Endodermal cell (in vitro differentiated cells): ENCODE results near the gene TSHZ2. TPM values are rescaled to one million over a fixed set of nuclear protein-coding genes. Genes with fewer than 3 reads are reported as not detected.

Experiments
- DNase-seq: peaks from one replicate; pipeline ENCODE4 v3.0.0-alpha.2; 2017
- H3K27ac ChIP-seq: 2 replicates; pipeline ENCODE4 v1.5.1; 2013; ENCODE audit warnings: mild to moderate bottlenecking, low read depth, low read length, moderate library complexity
- H3K27me3 ChIP-seq: 2 replicates; pipeline ENCODE4 v1.6.1; 2013; ENCODE audit warnings: mild to moderate bottlenecking, low read length, moderate library complexity; ENCODE audit not compliant: insufficient read depth, control insufficient read depth, poor library complexity, severe bottlenecking
- H3K36me3 ChIP-seq: 2 replicates; pipeline ENCODE4 v1.7.0; 2013; ENCODE audit warnings: mild to moderate bottlenecking, low read length, moderate library complexity; ENCODE audit not compliant: control insufficient read depth, insufficient read depth
- H3K4me1 ChIP-seq: one replicate; pipeline ENCODE4 v1.7.0; 2013; ENCODE audit warnings: low read length; ENCODE audit not compliant: control insufficient read depth, insufficient read depth
- H3K4me3 ChIP-seq: 2 replicates; pipeline ENCODE4 v1.5.1; 2013; ENCODE audit warnings: mild to moderate bottlenecking, low read length, moderate library complexity
- H3K9ac ChIP-seq: 2 replicates; pipeline ENCODE4 v1.6.1; 2013; ENCODE audit warnings: mild to moderate bottlenecking, low read length, moderate library complexity; ENCODE audit not compliant: poor library complexity, severe bottlenecking; ENCODE audit errors: extremely low read depth
- H3K9me3 ChIP-seq: 2 replicates; pipeline ENCODE4 v1.6.1; 2013; ENCODE audit warnings: mild to moderate bottlenecking, low read length, moderate library complexity; ENCODE audit not compliant: control insufficient read depth
- H3K27ac Mint-ChIP-seq: 2 replicates; pipeline ENCODE4 v1.8.0; 2020; ENCODE audit warnings: mixed read lengths
- H3K27me3 Mint-ChIP-seq: 2 replicates; pipeline ENCODE4 v1.8.0; 2021; ENCODE audit warnings: mild to moderate bottlenecking, mixed read lengths; ENCODE audit not compliant: insufficient read depth
- H3K36me3 Mint-ChIP-seq: 2 replicates; pipeline ENCODE4 v1.8.0; 2020; ENCODE audit warnings: low read depth, mixed read lengths
- H3K4me1 Mint-ChIP-seq: 2 replicates; pipeline ENCODE4 v1.8.0; 2020; ENCODE audit warnings: mixed read lengths
- H3K4me3 Mint-ChIP-seq: 2 replicates; pipeline ENCODE4 v1.8.0; 2020; ENCODE audit warnings: mild to moderate bottlenecking, moderate library complexity, mixed read lengths
- H3K9me3 Mint-ChIP-seq: 2 replicates; pipeline ENCODE4 v1.8.0; 2020; ENCODE audit warnings: mild to moderate bottlenecking, mixed read lengths
- CTCF ChIP-seq: fragments of 200-600 bp; sonication (generic); conservative IDR thresholded peaks from 2 replicates; pipeline ENCODE4 v1.5.0; 2021; ENCODE audit warnings: antibody characterized with exemption, mild to moderate bottlenecking
- WGBS, 2 experiments: methylation state at CpG; one replicate each; pipeline versions ENCODE4 v1.1.5 to v1.1.7; 2013; ENCODE audit warnings: missing lambda C conversion rate in 2 of 2, mixed read lengths in 1 of 2; ENCODE audit not compliant: insufficient coverage in 1 of 2, insufficient read length in 1 of 2; 5-methylcytosine and 5-hydroxymethylcytosine counted together
- total RNA-seq, 2 donors: library from RNA; stranded (reverse); fragmentation: NEBNext Ultra II Directional in 1 of 2; extraction: Animal tissue kit (Norgen Biotek cat#: 25700) in 1 of 2; gene quantifications; 2 replicates in 1 of 2; 3 replicates in 1 of 2; pipeline ENCODE4 v1.2.1, GENCODE V29; 2021

Gene TSHZ2
- total RNA-seq, 2 donors from 2014 or later, result 0.07 to 0.31 TPM

GRCh38 chr20:53487461-53488200, 515.5 kb downstream of the TSHZ2 start:
- Mint-ChIP-seq H3K27ac (no peak overlapping the region), H3K9me3 (no peaks in the 10 kb centered on the region), H3K36me3 (peaks cover 28% of the 10 kb centered on the region), H3K4me3 (no peak overlapping the region), H3K27me3 (no peaks in the 10 kb centered on the region), H3K4me1 (no peaks in the 10 kb centered on the region)
- WGBS, 2 experiments, result 83 to 92% methylated on average over 4 of the region's 4 CpGs
- H3K9me3 ChIP-seq, result no peaks in the 10 kb centered on the region
- H3K9ac ChIP-seq, result no peak overlapping the region
- H3K27me3 ChIP-seq, result no peaks in the 10 kb centered on the region
- no peak overlapping the region for H3K4me3 ChIP-seq
- no peak overlapping the region for H3K27ac ChIP-seq
- no peaks in the 10 kb centered on the region for H3K4me1 ChIP-seq
- no peaks in the 10 kb centered on the region for H3K36me3 ChIP-seq
- DNase-seq, result no peak
- TF ChIP-seq CTCF, result no peak

GRCh38 chr20:53488775-53489272, 516.7 kb downstream of the TSHZ2 start:
- Mint-ChIP-seq H3K4me3 (no peak overlapping the region), H3K4me1 (no peaks in the 10 kb centered on the region), H3K27ac (no peak overlapping the region), H3K36me3 (peaks cover 24% of the 10 kb centered on the region), H3K27me3 (no peaks in the 10 kb centered on the region), H3K9me3 (no peaks in the 10 kb centered on the region)
- Histone ChIP-seq H3K4me3 (no peak overlapping the region), H3K9ac (no peak overlapping the region), H3K36me3 (no peaks in the 10 kb centered on the region), H3K27me3 (no peaks in the 10 kb centered on the region), H3K27ac (no peak overlapping the region), H3K4me1 (no peaks in the 10 kb centered on the region), H3K9me3 (no peaks in the 10 kb centered on the region)
- 88 to 95% methylated on average over 3 to 6 of the region's 6 CpGs for WGBS, 2 experiments
- no peak for DNase-seq
- TF ChIP-seq CTCF, result no peak

- no peak for DNase-seq
- Histone ChIP-seq H3K27me3 (no peaks in the 10 kb centered on the region), H3K36me3 (no peaks in the 10 kb centered on the region), H3K4me3 (no peak overlapping the region), H3K27ac (no peak overlapping the region), H3K9me3 (no peaks in the 10 kb centered on the region), H3K9ac (no peak overlapping the region), H3K4me1 (no peaks in the 10 kb centered on the region)
- no peaks in the 10 kb centered on the region for H3K9me3 Mint-ChIP-seq
- H3K4me3 Mint-ChIP-seq, result no peak overlapping the region
- TF ChIP-seq CTCF, result no peak
- no peaks in the 10 kb centered on the region for H3K27me3 Mint-ChIP-seq
- no peaks in the 10 kb centered on the region for H3K4me1 Mint-ChIP-seq
- 96 to 100% methylated on average over 3 to 5 of the region's 5 CpGs for WGBS, 2 experiments
- H3K27ac Mint-ChIP-seq, result no peak overlapping the region
- peaks cover 21% of the 10 kb centered on the region for H3K36me3 Mint-ChIP-seq
Observed at GRCh38 chr20:53489528-53489927, 517.4 kb downstream of the TSHZ2 start.
